ENCODE results near the gene ITPR1. TPM values are rescaled to one million over a fixed set of nuclear protein-coding genes. Genes with fewer than 3 reads are reported as not detected.

ITPR1 gene
- total RNA-seq, 2 donors from 2014 or later: 29.3 to 29.8 TPM

GRCh38 chr3:4765212-4765611 is 272.1 kb downstream of the ITPR1 start:
- 89 to 93% methylated on average over 3 of the region's 3 CpGs for WGBS, 2 donors
- DNase-seq: no peak

DNA sequence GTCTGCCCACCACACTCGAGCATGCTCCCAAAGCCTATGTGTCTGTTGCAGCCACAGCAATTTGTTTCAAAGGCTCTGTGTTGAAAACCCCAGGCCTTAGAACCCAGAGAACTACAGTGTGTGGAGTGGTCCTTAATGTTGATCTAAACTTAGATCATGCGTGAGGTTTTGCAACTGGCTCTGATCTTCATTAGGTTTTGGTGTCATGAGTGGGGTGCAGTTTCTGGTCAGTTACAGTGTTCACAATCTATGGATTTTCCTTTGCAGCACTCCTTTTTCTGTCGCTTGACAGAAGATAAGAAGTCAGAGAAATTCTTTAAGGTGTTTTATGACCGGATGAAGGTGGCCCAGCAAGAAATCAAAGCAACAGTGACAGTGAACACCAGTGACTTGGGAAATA is 273.1 kb downstream of the ITPR1 start:
- TF ChIP-seq CTCF (IDR thresholded peaks at IDR 0.05): no peak
- no peak for TF ChIP-seq POLR2A (IDR thresholded peaks at IDR 0.05)
- H3K27ac ChIP-seq: no peak overlapping the region
- no peak overlapping the region for H3K4me3 ChIP-seq
- peaks cover 31% of the 10 kb centered on the region for H3K4me1 ChIP-seq
- DNase-seq (no peak), ATAC-seq (no peak)
- H3K27me3 ChIP-seq: no peaks in the 10 kb centered on the region
- no peaks in the 10 kb centered on the region for H3K36me3 ChIP-seq (replicated peaks in 1 of 2; ENCODE audit: insufficient read depth in 1 of 2, low read depth in 2 of 2)
- no peaks in the 10 kb centered on the region for H3K9me3 ChIP-seq
- intact Hi-C loops (cut with DNase I): no loop called here
- WGBS, 2 donors: 97 to 100% methylated on average over 4 of the region's 4 CpGs

More at GRCh38 chr3:4765212-4765611, 272.1 kb downstream of the ITPR1 start:
- Histone ChIP-seq H3K27ac (no peak overlapping the region), H3K27me3 (no peaks in the 10 kb centered on the region), H3K36me3 (replicated peaks in 1 of 2; ENCODE audit: insufficient read depth in 1 of 2, low read depth in 2 of 2) (no peaks in the 10 kb centered on the region), H3K9me3 (no peaks in the 10 kb centered on the region), H3K4me1 (peaks cover 21% of the 10 kb centered on the region), H3K4me3 (no peak overlapping the region)
- intact Hi-C loops (cut with DNase I): no loop called here
- no peak for ATAC-seq
- TF ChIP-seq POLR2A (IDR thresholded peaks at IDR 0.05) (no peak), CTCF (IDR thresholded peaks at IDR 0.05) (no peak)

DNA sequence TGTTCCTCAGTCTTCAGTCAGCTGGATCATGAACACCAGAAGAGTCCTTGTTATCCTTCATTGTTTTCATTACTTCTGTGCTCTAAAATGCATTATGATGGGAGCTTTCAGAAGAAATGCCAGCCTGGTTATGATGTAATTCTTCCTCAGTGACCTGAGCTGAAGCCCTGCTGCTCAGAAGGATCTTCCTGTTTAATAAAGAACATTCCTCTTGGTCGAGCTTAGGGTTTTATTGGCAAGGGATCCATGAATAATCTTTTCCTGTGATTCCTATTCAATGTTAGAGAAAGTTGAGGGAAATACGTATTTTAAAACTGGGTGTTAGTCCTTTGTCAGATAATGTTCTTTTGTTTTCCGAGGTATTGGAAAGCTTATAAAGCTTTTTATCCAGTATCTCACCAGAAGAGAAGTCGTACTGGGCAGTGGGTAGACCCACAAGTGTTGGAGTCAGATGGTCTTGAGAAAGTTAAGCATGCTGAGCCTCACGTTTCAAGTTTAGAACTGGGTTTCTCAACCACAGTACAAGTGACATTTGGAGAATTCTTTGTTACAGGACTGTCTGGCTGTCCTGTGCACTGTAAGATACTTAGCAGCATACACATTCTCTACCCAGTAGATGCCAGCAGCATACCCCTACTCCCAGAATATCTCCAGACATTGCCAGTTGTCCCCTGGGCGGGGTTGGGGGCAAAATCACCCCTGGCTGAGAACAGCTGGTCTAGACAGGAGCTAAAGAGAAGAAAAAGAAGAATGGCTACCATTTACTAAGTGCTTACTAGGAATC is 273.8 kb downstream of the ITPR1 start:
- WGBS, 2 donors: 83 to 94% methylated on average over 6 of the region's 6 CpGs
- Histone ChIP-seq H3K4me3 (no peak overlapping the region), H3K9me3 (no peaks in the 10 kb centered on the region), H3K4me1 (peaks cover 36% of the 10 kb centered on the region), H3K36me3 (replicated peaks in 1 of 2; ENCODE audit: insufficient read depth in 1 of 2, low read depth in 2 of 2) (no peaks in the 10 kb centered on the region), H3K27ac (no peak overlapping the region), H3K27me3 (no peaks in the 10 kb centered on the region)
- DNase-seq (no peak), ATAC-seq (no peak)
- intact Hi-C loops (cut with DNase I): no loop called here
- TF ChIP-seq CTCF (IDR thresholded peaks at IDR 0.05): no peak
- TF ChIP-seq POLR2A (IDR thresholded peaks at IDR 0.05): no peak

GRCh38 chr3:4768021-4768420 is 274.9 kb downstream of the ITPR1 start:
- no peak for ATAC-seq
- no peaks in the 10 kb centered on the region for H3K9me3 ChIP-seq
- no peaks in the 10 kb centered on the region for H3K36me3 ChIP-seq (replicated peaks in 1 of 2; ENCODE audit: insufficient read depth in 1 of 2, low read depth in 2 of 2)
- H3K4me1 ChIP-seq: peaks cover 36% of the 10 kb centered on the region
- intact Hi-C loops (cut with DNase I): no loop called here
- H3K4me3 ChIP-seq: no peak overlapping the region
- TF ChIP-seq CTCF (IDR thresholded peaks at IDR 0.05) (no peak), POLR2A (IDR thresholded peaks at IDR 0.05) (no peak)
- no peaks in the 10 kb centered on the region for H3K27me3 ChIP-seq
- 77 to 79% methylated on average over 5 of the region's 5 CpGs for WGBS, 2 donors
- DNase-seq: no peak
- no peak overlapping the region for H3K27ac ChIP-seq

DNA sequence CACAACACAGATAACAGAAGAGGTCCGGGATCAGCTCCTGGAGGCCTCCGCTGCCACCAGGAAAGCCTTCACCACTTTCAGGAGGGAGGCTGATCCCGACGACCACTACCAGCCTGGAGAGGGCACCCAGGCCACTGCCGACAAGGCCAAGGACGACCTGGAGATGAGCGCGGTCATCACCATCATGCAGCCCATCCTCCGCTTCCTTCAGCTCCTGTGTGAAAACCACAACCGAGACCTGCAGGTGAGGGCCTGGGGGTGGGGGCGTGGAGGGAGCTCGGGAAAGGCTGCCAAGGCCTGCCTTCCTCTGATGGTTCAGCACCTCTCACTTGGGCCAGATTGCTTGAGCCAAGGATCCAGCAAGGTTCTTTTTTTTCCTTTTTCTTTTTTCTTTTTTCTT is 275.4 kb downstream of the ITPR1 start:
- no peak for ATAC-seq
- DNase-seq: no peak
- 85 to 100% methylated on average over 2 to 12 of the region's 12 CpGs for WGBS, 2 donors
- TF ChIP-seq POLR2A (IDR thresholded peaks at IDR 0.05): no peak
- TF ChIP-seq CTCF (IDR thresholded peaks at IDR 0.05): no peak
- no peaks in the 10 kb centered on the region for H3K27me3 ChIP-seq
- H3K4me3 ChIP-seq: no peak overlapping the region
- H3K36me3 ChIP-seq (replicated peaks in 1 of 2; ENCODE audit: insufficient read depth in 1 of 2, low read depth in 2 of 2): no peaks in the 10 kb centered on the region
- peaks cover 40% of the 10 kb centered on the region for H3K4me1 ChIP-seq
- intact Hi-C loops (cut with DNase I): no loop called here
- H3K9me3 ChIP-seq: no peaks in the 10 kb centered on the region
- H3K27ac ChIP-seq: no peak overlapping the region
